ENCODE results near the gene MRE11.
"Not testable (repeated sequence)": the region's sequence is repeated elsewhere in the genome, so short reads cannot be mapped to it uniquely, and the experiment has no call there.

MRE11 gene

GRCh38 chr11:94400050-94400449 is 93.6 kb downstream of the MRE11 start:
- H3F3A ChIP-seq (ENCODE audit: control insufficient read depth, insufficient read depth) = no peaks in the 10 kb centered on the region
- H3K27ac ChIP-seq (ENCODE audit: low read depth, low read length) = no peak overlapping the region
- no peak overlapping the region for H3K4me2 ChIP-seq (ENCODE audit: low read length)
- no peaks in the 10 kb centered on the region for H3K9me3 ChIP-seq (ENCODE audit: control insufficient read depth, insufficient read depth, low read length)
- no peaks in the 10 kb centered on the region for H3K79me2 ChIP-seq (ENCODE audit: control insufficient read depth, low read length)
- H3K4me3 ChIP-seq (ENCODE audit: low read length) = no peak overlapping the region
- H3K36me3 ChIP-seq (ENCODE audit: control insufficient read depth, low read length) = no peaks in the 10 kb centered on the region
- H3K4me1 ChIP-seq (ENCODE audit: control insufficient read depth, low read length) = no peaks in the 10 kb centered on the region
- no peaks in the 10 kb centered on the region for H3K9me2 ChIP-seq (replicated peaks; ENCODE audit: control insufficient read depth, low read length)
- TF ChIP-seq CTCF (IDR thresholded peaks at IDR 0.05; ENCODE audit: low read depth, low read length, poor library complexity, severe bottlenecking) (no peak), EZH2phosphoT487 (IDR thresholded peaks at IDR 0.05; ENCODE audit: borderline replicate concordance, low read length) (no peak)
- H4K20me1 ChIP-seq (ENCODE audit: control insufficient read depth, insufficient read depth, low read depth, low read length) = no peaks in the 10 kb centered on the region
- no peaks in the 10 kb centered on the region for H3K27me3 ChIP-seq (ENCODE audit: control insufficient read depth, low read length)

GRCh38 chr11:94398101-94398500 is 95.5 kb downstream of the MRE11 start:
- no peak overlapping the region for H3K4me2 ChIP-seq (ENCODE audit: low read length)
- H3K36me3 ChIP-seq (ENCODE audit: control insufficient read depth, low read length) = no peaks in the 10 kb centered on the region
- H3F3A ChIP-seq (ENCODE audit: control insufficient read depth, insufficient read depth) = no peaks in the 10 kb centered on the region
- H3K79me2 ChIP-seq (ENCODE audit: control insufficient read depth, low read length) = no peaks in the 10 kb centered on the region
- no peak overlapping the region for H3K27ac ChIP-seq (ENCODE audit: low read depth, low read length)
- H3K9me2 ChIP-seq (replicated peaks; ENCODE audit: control insufficient read depth, low read length) = no peaks in the 10 kb centered on the region
- no peaks in the 10 kb centered on the region for H3K27me3 ChIP-seq (ENCODE audit: control insufficient read depth, low read length)
- no peaks in the 10 kb centered on the region for H3K4me1 ChIP-seq (ENCODE audit: control insufficient read depth, low read length)
- TF ChIP-seq EZH2phosphoT487 (IDR thresholded peaks at IDR 0.05; ENCODE audit: borderline replicate concordance, low read length) (no peak), CTCF (IDR thresholded peaks at IDR 0.05; ENCODE audit: low read depth, low read length, poor library complexity, severe bottlenecking) (no peak)
- H4K20me1 ChIP-seq (ENCODE audit: control insufficient read depth, insufficient read depth, low read depth, low read length) = no peaks in the 10 kb centered on the region
- H3K4me3 ChIP-seq (ENCODE audit: low read length) = no peak overlapping the region
- H3K9me3 ChIP-seq (ENCODE audit: control insufficient read depth, insufficient read depth, low read length) = no peaks in the 10 kb centered on the region

- no peak overlapping the region for H3K27ac ChIP-seq (ENCODE audit: low read depth, low read length)
- no peaks in the 10 kb centered on the region for H3K9me2 ChIP-seq (replicated peaks; ENCODE audit: control insufficient read depth, low read length)
- no peak overlapping the region for H3K4me3 ChIP-seq (ENCODE audit: low read length)
- no peaks in the 10 kb centered on the region for H3K9me3 ChIP-seq (ENCODE audit: control insufficient read depth, insufficient read depth, low read length)
- no peaks in the 10 kb centered on the region for H3K79me2 ChIP-seq (ENCODE audit: control insufficient read depth, low read length)
- H3K4me2 ChIP-seq (ENCODE audit: low read length) = no peak overlapping the region
- TF ChIP-seq EZH2phosphoT487 (IDR thresholded peaks at IDR 0.05; ENCODE audit: borderline replicate concordance, low read length) = no peak
- no peak for TF ChIP-seq CTCF (IDR thresholded peaks at IDR 0.05; ENCODE audit: low read depth, low read length, poor library complexity, severe bottlenecking)
- no peaks in the 10 kb centered on the region for H3F3A ChIP-seq (ENCODE audit: control insufficient read depth, insufficient read depth)
- H4K20me1 ChIP-seq (ENCODE audit: control insufficient read depth, insufficient read depth, low read depth, low read length) = no peaks in the 10 kb centered on the region
- H3K4me1 ChIP-seq (ENCODE audit: control insufficient read depth, low read length) = no peaks in the 10 kb centered on the region
- no peaks in the 10 kb centered on the region for H3K27me3 ChIP-seq (ENCODE audit: control insufficient read depth, low read length)
- H3K36me3 ChIP-seq (ENCODE audit: control insufficient read depth, low read length) = no peaks in the 10 kb centered on the region
These were observed 97.4 kb downstream of the MRE11 start for GRCh38 chr11:94396282-94396681.

DNA sequence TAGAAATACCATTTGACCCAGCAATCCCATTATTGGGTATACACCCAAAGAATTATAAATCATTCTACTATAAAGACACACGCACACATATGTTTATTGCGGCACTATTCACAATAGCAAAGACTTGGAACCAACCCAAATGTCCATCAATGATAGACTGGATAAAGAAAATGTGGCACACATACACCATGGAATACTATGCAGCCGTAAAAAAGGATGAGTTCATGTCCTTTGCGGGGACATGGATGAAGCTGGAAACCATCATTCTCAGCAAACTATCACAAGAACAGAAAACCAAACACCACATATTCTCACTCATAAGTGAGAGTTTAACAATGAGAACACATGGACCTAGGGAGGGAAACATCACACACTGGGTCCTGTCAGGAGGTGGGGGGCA is 101.7 kb downstream of the MRE11 start:
- H3K36me3 ChIP-seq (ENCODE audit: control insufficient read depth, low read length); H4K20me1 ChIP-seq (ENCODE audit: control insufficient read depth, insufficient read depth, low read depth, low read length); H3K4me3 ChIP-seq (ENCODE audit: low read length): not testable (repeated sequence)

More for the DNA sequence above, 101.7 kb downstream of the MRE11 start:
- H3F3A ChIP-seq (ENCODE audit: control insufficient read depth, insufficient read depth); H3K4me1 ChIP-seq (ENCODE audit: control insufficient read depth, low read length); H3K27ac ChIP-seq (ENCODE audit: low read depth, low read length); H3K4me2 ChIP-seq (ENCODE audit: low read length); H3K79me2 ChIP-seq (ENCODE audit: control insufficient read depth, low read length); H3K9me2 ChIP-seq (replicated peaks; ENCODE audit: control insufficient read depth, low read length); H3K27me3 ChIP-seq (ENCODE audit: control insufficient read depth, low read length); H3K9me3 ChIP-seq (ENCODE audit: control insufficient read depth, insufficient read depth, low read length): not testable (repeated sequence)
